PC-3 (cell line): ENCODE data around the gene RABGGTA. TPM values are rescaled to one million over a fixed set of nuclear protein-coding genes. Genes with fewer than 3 reads are reported as not detected.

Source experiments
- ATAC-seq: fragments of 200-7000 bp; cut with Tn5 transposase; 2 replicates; pipeline ENCODE4 v1.9.1; 2020; ENCODE audit warnings: mild to moderate bottlenecking, moderate library complexity
- BruUV-seq: library from RNA; stranded (reverse); fragments of 400-500 nt; replicated peaks from 2 replicates; lab custom pipeline; 2021; lab: Mats Ljungman, UMichigan
- CTCF ChIA-PET: fragments of 300-600 bp; sonication (Branson Sonifier 250); formaldehyde crosslinking; loops from one replicate; lab custom pipeline; 2022; ENCODE audit warnings: antibody characterized with exemption; lab: Charles Lee
- POLR2A ChIA-PET: fragments of 300-600 bp; sonication (Branson Sonifier 250); formaldehyde crosslinking; loops from one replicate; lab custom pipeline; 2022; ENCODE audit warnings: antibody characterized with exemption; ENCODE audit not compliant: unreplicated experiment; lab: Charles Lee
- DNase-seq: peaks from one replicate; pipeline ENCODE4 v3.0.0-alpha.2; 2015
- H2AFZ ChIP-seq: fragments of 300-600 bp; sonication (generic); 2 replicates; pipeline ENCODE4 v1.6.0; 2016; ENCODE audit warnings: antibody characterized with exemption, low read length
- H3F3A ChIP-seq: fragments of 300-600 bp; sonication (generic); one replicate; pipeline ENCODE4 v1.6.0; 2017; ENCODE audit warnings: antibody characterized with exemption, low read length, control low read depth, mild to moderate bottlenecking; ENCODE audit not compliant: unreplicated experiment
- H3K27ac ChIP-seq: fragments of 300-600 bp; sonication (generic); 2 replicates; pipeline ENCODE4 v1.5.1; 2016; ENCODE audit warnings: mild to moderate bottlenecking, low read length
- H3K27me3 ChIP-seq: fragments of 300-600 bp; sonication (generic); 2 replicates; pipeline ENCODE4 v1.6.1; 2016; ENCODE audit warnings: low read length, mixed read lengths
- H3K36me3 ChIP-seq: fragments of 300-600 bp; sonication (generic); 2 replicates; pipeline ENCODE4 v1.6.1; 2016; ENCODE audit warnings: low read depth, mixed run types, low read length, mixed read lengths
- H3K4me1 ChIP-seq: fragments of 300-600 bp; sonication (generic); 2 replicates; pipeline ENCODE4 v1.5.1; 2016; ENCODE audit warnings: low read length; ENCODE audit not compliant: insufficient read depth
- H3K4me2 ChIP-seq: fragments of 300-600 bp; sonication (generic); 2 replicates; pipeline ENCODE4 v1.6.0; 2016; ENCODE audit warnings: low read length
- H3K4me3 ChIP-seq: fragments of 300-600 bp; sonication (generic); 2 replicates; pipeline ENCODE4 v1.5.1; 2016; ENCODE audit warnings: mild to moderate bottlenecking, low read length, mixed read lengths
- H3K79me2 ChIP-seq: fragments of 300-600 bp; sonication (generic); 2 replicates; pipeline ENCODE4 v1.6.1; 2017; ENCODE audit warnings: low read length, mixed read lengths
- H3K9ac ChIP-seq: fragments of 300-600 bp; sonication (generic); 2 replicates; pipeline ENCODE4 v1.6.0; 2016; ENCODE audit warnings: mild to moderate bottlenecking, low read length
- H3K9me2 ChIP-seq: fragments of 300-600 bp; sonication (generic); replicated peaks from 2 replicates; pipeline ENCODE4 v1.6.1; 2016; ENCODE audit warnings: mixed run types, low read length, mixed read lengths
- H3K9me3 ChIP-seq: fragments of 300-600 bp; sonication (generic); 2 replicates; pipeline ENCODE4 v1.6.1; 2016; ENCODE audit warnings: low read length, mixed read lengths
- H4K20me1 ChIP-seq: fragments of 300-600 bp; sonication (generic); 2 replicates; pipeline ENCODE4 v1.6.1; 2016; ENCODE audit warnings: low read length, mixed read lengths
- EZH2 ChIP-seq: fragments of 300-600 bp; sonication (generic); IDR thresholded peaks from one replicate; pipeline ENCODE4 v1.6.1; 2017; ENCODE audit warnings: antibody characterized with exemption, mild to moderate bottlenecking, low read length; ENCODE audit not compliant: unreplicated experiment
- EZH2phosphoT487 ChIP-seq: fragments of 300-600 bp; sonication (generic); IDR thresholded peaks from 2 replicates; pipeline ENCODE4 v1.6.1; 2018; ENCODE audit warnings: mild to moderate bottlenecking, antibody characterized with exemption, low read length, borderline replicate concordance
- intact Hi-C: fragments of 100-400 bp; cut with micrococcal nuclease; formaldehyde crosslinking; loops from 2 replicates; pipeline ENCODE4 v1.9.0; 2023
- total RNA-seq: library from RNA; depleted of rRNA; stranded (reverse); fragments of >200 nt; gene quantifications from 2 replicates; pipeline ENCODE4 v1.2.3, GENCODE V29; 2014
- TF ChIP-seq, protein P1 (sequence below): fragments of 300-600 bp; sonication (generic); conservative IDR thresholded peaks from 2 replicates; pipeline ENCODE4 v1.5.1; 2017; ENCODE audit warnings: antibody characterized with exemption, low read depth, mild to moderate bottlenecking, low read length

The RABGGTA gene
- total RNA-seq, 1 experiment from 2014 or later: 39.2 TPM

DNA sequence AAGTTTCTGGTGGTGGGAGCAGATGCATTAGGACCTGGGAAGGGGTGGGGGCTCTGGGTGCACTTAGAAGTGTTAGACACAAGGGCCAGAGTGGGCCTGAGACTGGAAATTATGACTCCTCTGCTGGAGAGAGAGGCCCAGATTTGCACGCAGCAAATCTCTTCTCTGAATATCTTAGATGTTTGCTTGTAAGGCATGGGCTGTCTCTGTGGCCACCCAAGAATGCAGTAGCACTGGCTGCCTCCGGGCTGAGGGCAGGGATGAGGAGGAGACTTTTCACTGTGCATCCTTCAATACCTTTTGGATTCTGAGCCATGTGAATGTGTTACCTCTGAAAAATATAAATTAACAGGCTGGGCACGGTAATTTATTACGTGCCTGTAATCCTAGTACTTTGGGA lies 14.0 kb upstream of the RABGGTA start:
- CTCF ChIA-PET: interaction anchor here (0.6 kb wide), 1 partner anchor 12 kb away, joined by 3 read pairs; no protein-coding TSS in a partner anchor
- Histone ChIP-seq H3K9me3 (no peaks in the 10 kb centered on the region), H3K27ac (no peak overlapping the region), H3K9me2 (no peaks in the 10 kb centered on the region), H3F3A (no peaks in the 10 kb centered on the region), H4K20me1 (no peaks in the 10 kb centered on the region), H2AFZ (no peak overlapping the region), H3K4me3 (no peak overlapping the region), H3K27me3 (no peaks in the 10 kb centered on the region), H3K79me2 (no peaks in the 10 kb centered on the region), H3K4me1 (no peaks in the 10 kb centered on the region), H3K36me3 (peaks cover 11% of the 10 kb centered on the region; the same call in 1 of the 2 replicates), H3K9ac (no peak overlapping the region), H3K4me2 (no peak overlapping the region)
- intact Hi-C loops: no loop called here
- TF ChIP-seq EZH2phosphoT487 (no peak), EZH2 (no peak)
- TF ChIP-seq, protein P1, sequence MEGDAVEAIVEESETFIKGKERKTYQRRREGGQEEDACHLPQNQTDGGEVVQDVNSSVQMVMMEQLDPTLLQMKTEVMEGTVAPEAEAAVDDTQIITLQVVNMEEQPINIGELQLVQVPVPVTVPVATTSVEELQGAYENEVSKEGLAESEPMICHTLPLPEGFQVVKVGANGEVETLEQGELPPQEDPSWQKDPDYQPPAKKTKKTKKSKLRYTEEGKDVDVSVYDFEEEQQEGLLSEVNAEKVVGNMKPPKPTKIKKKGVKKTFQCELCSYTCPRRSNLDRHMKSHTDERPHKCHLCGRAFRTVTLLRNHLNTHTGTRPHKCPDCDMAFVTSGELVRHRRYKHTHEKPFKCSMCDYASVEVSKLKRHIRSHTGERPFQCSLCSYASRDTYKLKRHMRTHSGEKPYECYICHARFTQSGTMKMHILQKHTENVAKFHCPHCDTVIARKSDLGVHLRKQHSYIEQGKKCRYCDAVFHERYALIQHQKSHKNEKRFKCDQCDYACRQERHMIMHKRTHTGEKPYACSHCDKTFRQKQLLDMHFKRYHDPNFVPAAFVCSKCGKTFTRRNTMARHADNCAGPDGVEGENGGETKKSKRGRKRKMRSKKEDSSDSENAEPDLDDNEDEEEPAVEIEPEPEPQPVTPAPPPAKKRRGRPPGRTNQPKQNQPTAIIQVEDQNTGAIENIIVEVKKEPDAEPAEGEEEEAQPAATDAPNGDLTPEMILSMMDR: no peak
- BruUV-seq: no TSS peak
- POLR2A ChIA-PET: no interaction called here
- ATAC-seq (no peak), DNase-seq (no peak)

DNA sequence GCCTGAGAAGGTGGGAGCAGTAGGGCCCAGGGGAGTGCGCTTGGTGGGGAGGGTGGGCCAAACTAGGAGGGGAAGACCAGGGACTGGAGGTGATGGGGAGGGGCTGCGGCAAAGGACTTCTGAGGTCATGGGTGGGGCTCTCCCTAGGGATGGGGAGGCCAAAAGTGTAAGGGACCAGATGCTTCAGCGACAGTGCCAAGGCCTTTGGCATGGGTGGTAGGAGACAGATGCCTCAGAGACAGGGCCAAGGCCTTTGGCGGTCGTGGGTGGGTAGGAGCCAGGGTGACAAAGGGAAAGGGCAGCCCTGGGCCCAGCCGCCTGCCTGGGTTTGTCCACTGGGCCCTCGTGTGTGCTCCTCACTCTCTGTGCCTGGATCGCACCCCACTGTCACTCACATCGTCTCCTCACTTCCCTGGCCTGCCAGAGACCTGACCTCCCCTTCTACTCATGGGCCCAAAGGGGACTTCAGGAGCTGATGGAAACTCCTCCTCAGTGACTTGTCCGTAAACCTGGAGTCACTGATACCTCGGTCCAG lies 13.2 kb upstream of the RABGGTA start:
- DNase-seq (no peak), ATAC-seq (no peak)
- H3K79me2 ChIP-seq: no peaks in the 10 kb centered on the region
- no peaks in the 10 kb centered on the region for H3F3A ChIP-seq
- no peak overlapping the region for H3K4me3 ChIP-seq
- H3K4me1 ChIP-seq: no peaks in the 10 kb centered on the region
- intact Hi-C loops: no loop called here
- no peak overlapping the region for H2AFZ ChIP-seq
- H3K9me2 ChIP-seq: no peaks in the 10 kb centered on the region
- ChIA-PET POLR2A (no interaction called here), CTCF (interaction anchor here (0.6 kb wide), 1 partner anchor 13 kb away, joined by 3 read pairs; no protein-coding TSS in a partner anchor)
- H3K9me3 ChIP-seq: no peaks in the 10 kb centered on the region
- no peak for TF ChIP-seq EZH2phosphoT487
- TF ChIP-seq EZH2: no peak
- TF ChIP-seq, protein P1: no peak
- no TSS peak for BruUV-seq
- H3K27ac ChIP-seq: no peak overlapping the region
- no peaks in the 10 kb centered on the region for H3K27me3 ChIP-seq
- H4K20me1 ChIP-seq: no peaks in the 10 kb centered on the region
- H3K9ac ChIP-seq: no peak overlapping the region
- 0 out of 2 replicates have a peak, but pooled peaks cover 4% of the 10 kb centered on the region for H3K36me3 ChIP-seq
- no peak overlapping the region for H3K4me2 ChIP-seq

DNA sequence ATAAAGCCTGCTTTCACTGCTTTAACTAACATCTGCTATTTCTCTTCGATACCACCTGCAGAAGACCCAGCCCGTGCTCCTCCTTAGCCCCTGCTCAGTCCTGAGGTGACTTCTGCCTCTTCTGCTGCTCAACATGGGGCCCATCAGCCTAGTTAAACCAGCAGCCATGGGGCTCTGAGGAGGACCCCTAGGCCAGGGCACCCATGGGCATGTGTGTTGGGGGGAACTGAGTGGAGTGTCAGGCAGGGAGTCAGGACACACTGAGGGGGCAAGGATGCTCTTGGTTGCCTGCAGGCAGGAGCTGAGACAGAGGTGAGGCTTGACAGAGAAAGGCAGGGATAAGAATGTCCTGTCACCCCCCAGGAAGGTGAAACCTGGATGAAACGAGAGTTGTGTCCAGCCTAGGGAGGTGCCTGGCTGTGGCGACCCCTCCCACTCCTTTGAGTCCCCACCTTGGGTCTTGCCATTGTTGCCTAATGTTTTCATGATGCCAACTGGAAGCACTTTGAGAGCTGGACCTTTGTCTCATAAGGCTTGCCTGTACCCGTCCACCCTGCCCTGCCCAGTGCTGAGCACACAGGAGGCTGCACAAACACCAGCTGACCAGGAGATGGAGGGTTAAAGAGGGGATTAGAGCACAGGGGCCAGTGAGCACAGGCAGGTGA lies 12.5 kb upstream of the RABGGTA start:
- intact Hi-C loops: no loop called here
- no peak overlapping the region for H3K4me3 ChIP-seq
- H3K36me3 ChIP-seq: no peaks in the 10 kb centered on the region
- H3K4me2 ChIP-seq: no peak overlapping the region
- POLR2A ChIA-PET: interaction anchor here (0.7 kb wide), 1 partner anchor 41 kb away, joined by 4 read pairs; the partner anchor contains the start of gene TINF2
- TF ChIP-seq EZH2 (no peak), EZH2phosphoT487 (no peak)
- TF ChIP-seq, protein P1: no peak
- no peaks in the 10 kb centered on the region for H3K27me3 ChIP-seq
- H3K9ac ChIP-seq: no peak overlapping the region
- H2AFZ ChIP-seq: no peak overlapping the region
- no TSS peak for BruUV-seq
- CTCF ChIA-PET: no interaction called here
- H3F3A ChIP-seq: no peaks in the 10 kb centered on the region
- no peak overlapping the region for H3K27ac ChIP-seq
- no peaks in the 10 kb centered on the region for H3K9me3 ChIP-seq
- ATAC-seq (no peak), DNase-seq (no peak)
- peaks cover 6% of the 10 kb centered on the region for H3K4me1 ChIP-seq
- no peaks in the 10 kb centered on the region for H3K79me2 ChIP-seq
- H3K9me2 ChIP-seq: no peaks in the 10 kb centered on the region
- H4K20me1 ChIP-seq: no peaks in the 10 kb centered on the region
